Endodermal cell (in vitro differentiated cells): ENCODE results near the gene GPR183. TPM values are rescaled to one million over a fixed set of nuclear protein-coding genes. Genes with fewer than 3 reads are reported as not detected.

Source experiments
- DNase-seq: peaks from one replicate; pipeline ENCODE4 v3.0.0-alpha.2; 2017
- H3K27ac ChIP-seq: 2 replicates; pipeline ENCODE4 v1.5.1; 2013; ENCODE audit warnings: mild to moderate bottlenecking, low read depth, low read length, moderate library complexity
- H3K27me3 ChIP-seq: 2 replicates; pipeline ENCODE4 v1.6.1; 2013; ENCODE audit warnings: mild to moderate bottlenecking, low read length, moderate library complexity; ENCODE audit not compliant: insufficient read depth, control insufficient read depth, poor library complexity, severe bottlenecking
- H3K36me3 ChIP-seq: 2 replicates; pipeline ENCODE4 v1.7.0; 2013; ENCODE audit warnings: mild to moderate bottlenecking, low read length, moderate library complexity; ENCODE audit not compliant: control insufficient read depth, insufficient read depth
- H3K4me1 ChIP-seq: one replicate; pipeline ENCODE4 v1.7.0; 2013; ENCODE audit warnings: low read length; ENCODE audit not compliant: control insufficient read depth, insufficient read depth
- H3K4me3 ChIP-seq: 2 replicates; pipeline ENCODE4 v1.5.1; 2013; ENCODE audit warnings: mild to moderate bottlenecking, low read length, moderate library complexity
- H3K9ac ChIP-seq: 2 replicates; pipeline ENCODE4 v1.6.1; 2013; ENCODE audit warnings: mild to moderate bottlenecking, low read length, moderate library complexity; ENCODE audit not compliant: poor library complexity, severe bottlenecking; ENCODE audit errors: extremely low read depth
- H3K9me3 ChIP-seq: 2 replicates; pipeline ENCODE4 v1.6.1; 2013; ENCODE audit warnings: mild to moderate bottlenecking, low read length, moderate library complexity; ENCODE audit not compliant: control insufficient read depth
- H3K27ac Mint-ChIP-seq: 2 replicates; pipeline ENCODE4 v1.8.0; 2020; ENCODE audit warnings: mixed read lengths
- H3K27me3 Mint-ChIP-seq: 2 replicates; pipeline ENCODE4 v1.8.0; 2021; ENCODE audit warnings: mild to moderate bottlenecking, mixed read lengths; ENCODE audit not compliant: insufficient read depth
- H3K36me3 Mint-ChIP-seq: 2 replicates; pipeline ENCODE4 v1.8.0; 2020; ENCODE audit warnings: low read depth, mixed read lengths
- H3K4me1 Mint-ChIP-seq: 2 replicates; pipeline ENCODE4 v1.8.0; 2020; ENCODE audit warnings: mixed read lengths
- H3K4me3 Mint-ChIP-seq: 2 replicates; pipeline ENCODE4 v1.8.0; 2020; ENCODE audit warnings: mild to moderate bottlenecking, moderate library complexity, mixed read lengths
- H3K9me3 Mint-ChIP-seq: 2 replicates; pipeline ENCODE4 v1.8.0; 2020; ENCODE audit warnings: mild to moderate bottlenecking, mixed read lengths
- CTCF ChIP-seq: fragments of 200-600 bp; sonication (generic); conservative IDR thresholded peaks from 2 replicates; pipeline ENCODE4 v1.5.0; 2021; ENCODE audit warnings: antibody characterized with exemption, mild to moderate bottlenecking
- WGBS, 2 experiments: methylation state at CpG; one replicate each; pipeline versions ENCODE4 v1.1.5 to v1.1.7; 2013; ENCODE audit warnings: missing lambda C conversion rate in 2 of 2, mixed read lengths in 1 of 2; ENCODE audit not compliant: insufficient coverage in 1 of 2, insufficient read length in 1 of 2; 5-methylcytosine and 5-hydroxymethylcytosine counted together
- total RNA-seq, 2 donors: library from RNA; stranded (reverse); fragmentation: NEBNext Ultra II Directional in 1 of 2; extraction: Animal tissue kit (Norgen Biotek cat#: 25700) in 1 of 2; gene quantifications; 2 replicates in 1 of 2; 3 replicates in 1 of 2; pipeline ENCODE4 v1.2.1, GENCODE V29; 2021

Gene GPR183
- total RNA-seq, 2 donors from 2014 or later: 0.62 TPM; not detected in 1

- no peaks in the 10 kb centered on the region for H3K27me3 Mint-ChIP-seq
- no peak overlapping the region for H3K4me3 Mint-ChIP-seq
- Histone ChIP-seq H3K27me3 (no peaks in the 10 kb centered on the region), H3K9ac (no peak overlapping the region), H3K36me3 (peaks cover 27% of the 10 kb centered on the region), H3K4me3 (no peak overlapping the region), H3K9me3 (no peaks in the 10 kb centered on the region), H3K4me1 (no peaks in the 10 kb centered on the region), H3K27ac (no peak overlapping the region)
- H3K4me1 Mint-ChIP-seq: no peaks in the 10 kb centered on the region
- DNase-seq: no peak
- 60 to 88% methylated on average over 1 to 2 of the region's 2 CpGs for WGBS, 2 experiments
- no peaks in the 10 kb centered on the region for H3K9me3 Mint-ChIP-seq
- peaks cover 18% of the 10 kb centered on the region for H3K36me3 Mint-ChIP-seq
- no peak for TF ChIP-seq CTCF
- no peak overlapping the region for H3K27ac Mint-ChIP-seq
These were observed 49.9 kb downstream of the GPR183 start for GRCh38 chr13:99257291-99257690.

GRCh38 chr13:99256709-99257108, 50.5 kb downstream of the GPR183 start:
- no peak overlapping the region for H3K4me3 Mint-ChIP-seq
- H3K9ac ChIP-seq: no peak overlapping the region
- WGBS, 2 experiments: 95% methylated on average over 2 of the region's 3 CpGs; no CpG with 5 or more reads in 1 of the 2 experiments

GRCh38 chr13:99256283-99256682, 50.9 kb downstream of the GPR183 start:
- 96 to 100% methylated on average over 1 to 2 of the region's 2 CpGs for WGBS, 2 experiments
- H3K4me3 ChIP-seq: no peak overlapping the region

More at GRCh38 chr13:99256709-99257108, 50.5 kb downstream of the GPR183 start:
- Mint-ChIP-seq H3K4me1 (no peaks in the 10 kb centered on the region), H3K36me3 (peaks cover 18% of the 10 kb centered on the region), H3K27ac (no peak overlapping the region), H3K27me3 (no peaks in the 10 kb centered on the region), H3K9me3 (no peaks in the 10 kb centered on the region)
- H3K4me1 ChIP-seq: no peaks in the 10 kb centered on the region
- H3K36me3 ChIP-seq: peaks cover 33% of the 10 kb centered on the region
- no peak overlapping the region for H3K27ac ChIP-seq
- TF ChIP-seq CTCF: no peak
- no peak for DNase-seq
- no peaks in the 10 kb centered on the region for H3K9me3 ChIP-seq
- no peaks in the 10 kb centered on the region for H3K27me3 ChIP-seq
- H3K4me3 ChIP-seq: no peak overlapping the region

More at GRCh38 chr13:99256283-99256682, 50.9 kb downstream of the GPR183 start:
- Mint-ChIP-seq H3K27ac (no peak overlapping the region), H3K4me1 (no peaks in the 10 kb centered on the region), H3K27me3 (no peaks in the 10 kb centered on the region), H3K9me3 (no peaks in the 10 kb centered on the region), H3K36me3 (peaks cover 18% of the 10 kb centered on the region), H3K4me3 (no peak overlapping the region)
- H3K9ac ChIP-seq: no peak overlapping the region
- no peak for DNase-seq
- no peaks in the 10 kb centered on the region for H3K9me3 ChIP-seq
- no peaks in the 10 kb centered on the region for H3K27me3 ChIP-seq
- no peak for TF ChIP-seq CTCF
- H3K4me1 ChIP-seq: no peaks in the 10 kb centered on the region
- H3K36me3 ChIP-seq: peaks cover 33% of the 10 kb centered on the region
- H3K27ac ChIP-seq: no peak overlapping the region
